B cell (primary cell): Measurements from ENCODE around the gene DYNLT3. TPM values are rescaled to one million over a fixed set of nuclear protein-coding genes. Genes with fewer than 3 reads are reported as not detected.

Experiments
- ATAC-seq: fragments of 200-7000 bp; cut with Tn5 transposase; one replicate; pipeline ENCODE4 v1.10.0; 2021; ENCODE audit warnings: low read depth, mild to moderate bottlenecking, moderate number of reproducible peaks, moderate library complexity
- CTCF ChIA-PET: fragments of 350-600 bp; sonication (Branson Sonifier 250); formaldehyde crosslinking; loops from one replicate; lab custom pipeline; 2021; ENCODE audit warnings: antibody characterized with exemption, inconsistent platforms; lab: Charles Lee
- POLR2A ChIA-PET: fragments of 350-600 bp; sonication (Branson Sonifier 250); formaldehyde crosslinking; loops from one replicate; lab custom pipeline; 2021; ENCODE audit warnings: antibody characterized with exemption; lab: Charles Lee
- DNase-seq: peaks from one replicate; pipeline ENCODE4 v3.0.0; 2013
- H2AFZ ChIP-seq: 2 replicates; pipeline ENCODE4 v1.6.1; 2012; ENCODE audit warnings: mild to moderate bottlenecking, low read depth, low read length; ENCODE audit not compliant: insufficient read depth, poor library complexity, severe bottlenecking
- H3K27ac ChIP-seq, 2 donors: 1 replicate in 1 of 2; 2 replicates in 1 of 2; pipeline ENCODE4 v1.5.1; 2012 to 2013; ENCODE audit warnings: low read length in 2 of 2, mild to moderate bottlenecking in 2 of 2, moderate library complexity in 1 of 2
- H3K27me3 ChIP-seq, 4 experiments: fragments of 200-600 bp in 1 of 4; sonication (generic) in 1 of 4; replicated peaks in 1 of 4; 1 replicate in 2 of 4; 2 replicates in 2 of 4; pipeline versions ENCODE4 v1.6.1 to v1.7.0; 2013 to 2016; ENCODE audit warnings: low read length in 3 of 4, mild to moderate bottlenecking in 2 of 4, mixed read lengths in 1 of 4, moderate library complexity in 1 of 4; ENCODE audit not compliant: insufficient read depth in 4 of 4, control insufficient read depth in 3 of 4; ENCODE audit errors: control extremely low read depth in 1 of 4
- H3K36me3 ChIP-seq, 2 experiments: replicated peaks in 1 of 2; 1 replicate in 1 of 2; 2 replicates in 1 of 2; pipeline versions ENCODE4 v1.6.1 to v1.7.1; 2013; ENCODE audit warnings: low read length in 1 of 2; ENCODE audit not compliant: insufficient read depth in 2 of 2, control insufficient read depth in 1 of 2; ENCODE audit errors: control extremely low read depth in 1 of 2, extremely low read depth in 1 of 2
- H3K4me1 ChIP-seq, 2 donors: fragments of 200-600 bp in 1 of 2; sonication (generic) in 1 of 2; 1 replicate in 1 of 2; 2 replicates in 1 of 2; pipeline versions ENCODE4 v1.5.1 to v1.6.1; 2013 to 2017; ENCODE audit warnings: low read length in 2 of 2; ENCODE audit not compliant: control insufficient read depth in 2 of 2, insufficient read depth in 2 of 2
- H3K4me2 ChIP-seq: replicated peaks from 2 replicates; pipeline ENCODE3; 2012; ENCODE audit warnings: mild to moderate bottlenecking, low read depth, low read length; ENCODE audit not compliant: poor library complexity, severe bottlenecking
- H3K4me3 ChIP-seq, 5 experiments: fragments of 200-600 bp in 1 of 5; sonication (generic) in 1 of 5; 1 replicate in 3 of 5; 2 replicates in 2 of 5; pipeline versions ENCODE4 v1.5.1 to v1.7.0; 2011 to 2016; ENCODE audit warnings: low read length in 4 of 5, mild to moderate bottlenecking in 4 of 5, low read depth in 2 of 5, control low read depth in 1 of 5, moderate library complexity in 1 of 5; ENCODE audit not compliant: insufficient read depth in 1 of 5; ENCODE audit errors: control extremely low read depth in 1 of 5, extremely low read depth in 1 of 5
- H3K79me2 ChIP-seq: fragments of 200-600 bp; sonication (generic); one replicate; pipeline ENCODE4 v1.6.0; 2016; ENCODE audit warnings: low read length; ENCODE audit not compliant: control insufficient read depth, insufficient read depth
- H3K9ac ChIP-seq: fragments of 200-600 bp; sonication (generic); 2 replicates; pipeline ENCODE4 v1.6.1; 2017; ENCODE audit warnings: mild to moderate bottlenecking, low read length, moderate library complexity
- H3K9me3 ChIP-seq, 3 donors: one replicate each; pipeline versions ENCODE4 v1.6.1 to v1.7.1; 2013; ENCODE audit warnings: low read length in 2 of 3; ENCODE audit not compliant: control insufficient read depth in 2 of 3, insufficient read depth in 1 of 3; ENCODE audit errors: control extremely low read depth in 1 of 3
- H4K20me1 ChIP-seq: 2 replicates; pipeline ENCODE4 v1.6.0; 2012; ENCODE audit warnings: mild to moderate bottlenecking, low read length; ENCODE audit not compliant: insufficient read depth, control insufficient read depth, poor library complexity, severe bottlenecking
- H3K27ac Mint-ChIP-seq: one replicate; pipeline ENCODE4 v1.8.0; 2021; ENCODE audit warnings: mixed read lengths
- H3K27me3 Mint-ChIP-seq: one replicate; pipeline ENCODE4 v1.8.0; 2021; ENCODE audit warnings: mixed read lengths
- H3K4me1 Mint-ChIP-seq: one replicate; pipeline ENCODE4 v1.8.0; 2021; ENCODE audit warnings: mixed read lengths
- H3K4me3 Mint-ChIP-seq: one replicate; pipeline ENCODE4 v1.8.0; 2021; ENCODE audit warnings: mixed read lengths
- H3K9me3 Mint-ChIP-seq: one replicate; pipeline ENCODE4 v1.8.0; 2022; ENCODE audit warnings: mixed read lengths; ENCODE audit not compliant: insufficient read depth
- CTCF ChIP-seq: fragments of 200-600 bp; IDR thresholded peaks from one replicate; pipeline ENCODE4 v1.8.0; 2022; ENCODE audit warnings: antibody characterized with exemption, mild to moderate bottlenecking
- EZH2 ChIP-seq: IDR thresholded peaks from 2 replicates; pipeline ENCODE4 v1.6.1; 2012; ENCODE audit warnings: borderline replicate concordance, low read depth, mild to moderate bottlenecking, moderate library complexity, low read length; ENCODE audit not compliant: insufficient read depth, poor library complexity, severe bottlenecking
- WGBS: methylation state at CpG from one replicate; pipeline ENCODE4 v1.1.5; 2013; ENCODE audit warnings: missing lambda C conversion rate; ENCODE audit not compliant: insufficient coverage; 5-methylcytosine and 5-hydroxymethylcytosine counted together
- intact Hi-C: fragments of 100-400 bp; cut with micrococcal nuclease; formaldehyde crosslinking; loops from one replicate; pipeline ENCODE4 v1.10.0; 2022
- polyA plus RNA-seq: library from polyadenylated mRNA; depleted of rRNA; stranded (reverse); fragments of >200 nt; gene quantifications from 2 replicates; pipeline ENCODE4 v1.2.3, GENCODE V29; 2012
- total RNA-seq, 2 donors: library from RNA; stranded (reverse); fragments of 120-200 nt in 1 of 2; gene quantifications; 1 replicate in 1 of 2; 2 replicates in 1 of 2; pipeline versions ENCODE4 v1.2.3 to v1.2.4, GENCODE V29; 2013 to 2022

The DYNLT3 gene
- total and polyA plus RNA-seq, 2 donors (not counting 1 experiment from before 2014, with no cell fraction given): 15.3 to 20.4 TPM

- Histone ChIP-seq H3K36me3 (no peaks in the 10 kb centered on the region), H3K79me2 (no peaks in the 10 kb centered on the region), H2AFZ (no peak overlapping the region), H3K9ac (no peak overlapping the region), H3K27ac (no peak overlapping the region), H3K4me1 (no peaks in the 10 kb centered on the region), H4K20me1 (no peaks in the 10 kb centered on the region), H3K27me3 (peaks cover 0 to 4% (median under 1%) of the 10 kb centered on the region in 4 experiments), H3K9me3 (no peaks in the 10 kb centered on the region), H3K4me2 (no peak overlapping the region), H3K4me3 (no peak overlapping the region)
- intact Hi-C loops: no loop called here
- Mint-ChIP-seq H3K27me3 (peaks cover 10% of the 10 kb centered on the region), H3K27ac (no peak overlapping the region), H3K4me1 (no peaks in the 10 kb centered on the region), H3K9me3 (no peaks in the 10 kb centered on the region), H3K4me3 (no peak overlapping the region)
- ChIA-PET CTCF (no interaction called here), POLR2A (no interaction called here)
- TF ChIP-seq EZH2 (no peak), CTCF (no peak)
- WGBS: no CpG with 5 or more reads among the region's 2 CpGs
- DNase-seq: no peak
- ATAC-seq: no peak
Measured at GRCh38 chrX:37883196-37883595, 35.8 kb upstream of the DYNLT3 start.

GRCh38 chrX:37879692-37880091 is 32.3 kb upstream of the DYNLT3 start:
- H3K9ac ChIP-seq: no peak overlapping the region
- DNase-seq (no peak), ATAC-seq (no peak)
- no peak overlapping the region for H3K4me3 Mint-ChIP-seq
- H3K9me3 ChIP-seq: no peaks in the 10 kb centered on the region
- peaks cover 17% of the 10 kb centered on the region for H3K27me3 Mint-ChIP-seq
- H3K4me1 ChIP-seq: no peaks in the 10 kb centered on the region
- no peak overlapping the region for H3K4me3 ChIP-seq
- H3K36me3 ChIP-seq: no peaks in the 10 kb centered on the region
- no peaks in the 10 kb centered on the region for H4K20me1 ChIP-seq
- no peak overlapping the region for H2AFZ ChIP-seq
- intact Hi-C loops: no loop called here
- ChIA-PET POLR2A (no interaction called here), CTCF (no interaction called here)
- no peaks in the 10 kb centered on the region for H3K9me3 Mint-ChIP-seq
- TF ChIP-seq CTCF: no peak
- no peak for TF ChIP-seq EZH2
- no peak overlapping the region for H3K27ac ChIP-seq
- no peaks in the 10 kb centered on the region for H3K79me2 ChIP-seq
- peaks cover 0 to 4% (median under 1%) of the 10 kb centered on the region in 4 experiments for H3K27me3 ChIP-seq
- H3K4me1 Mint-ChIP-seq: no peaks in the 10 kb centered on the region
- no CpG with 5 or more reads among the region's 1 CpG for WGBS
- no peak overlapping the region for H3K4me2 ChIP-seq
- no peak overlapping the region for H3K27ac Mint-ChIP-seq
